GM12892 (cell line): ENCODE results near the gene KCNMA1.

Source experiments
- POLR2AphosphoS5 ChIP-seq: IDR thresholded peaks from 2 replicates; pipeline ENCODE4 v1.6.1; 2011; ENCODE audit warnings: low read depth, low read length, control low read depth
- TAF1 ChIP-seq: IDR thresholded peaks from 2 replicates; pipeline ENCODE4 v1.6.1; 2011; ENCODE audit warnings: low read depth, mild to moderate bottlenecking, control low read depth, low read length, borderline replicate concordance

GRCh38 chr10:77444041-77444440, 193.6 kb downstream of the KCNMA1 start:
- TF ChIP-seq TAF1 (no peak), POLR2AphosphoS5 (no peak)
